CD14-positive monocyte (primary cell): ENCODE measurements around the gene PIEZO1. TPM values are rescaled to one million over a fixed set of nuclear protein-coding genes. Genes with fewer than 3 reads are reported as not detected.

Source experiments
- DNase-seq, 3 donors: peaks; one replicate each; pipeline ENCODE4 v3.0.0-alpha.2; 2011 to 2022
- H2AFZ ChIP-seq: 2 replicates; pipeline ENCODE4 v1.6.0; 2012; ENCODE audit warnings: mild to moderate bottlenecking, low read depth, low read length, inconsistent platforms; ENCODE audit not compliant: insufficient read depth, poor library complexity, severe bottlenecking
- H3K27ac ChIP-seq, 2 donors: 1 replicate in 1 of 2; 2 replicates in 1 of 2; pipeline ENCODE4 v1.5.1; 2012 to 2013; ENCODE audit warnings: low read length in 2 of 2, control low read depth in 1 of 2, inconsistent platforms in 1 of 2, low read depth in 1 of 2, mild to moderate bottlenecking in 1 of 2
- H3K27me3 ChIP-seq, 2 donors: one replicate each; pipeline versions ENCODE4 v1.6.0 to v1.6.1; 2011 to 2013; ENCODE audit warnings: low read length in 2 of 2; ENCODE audit not compliant: control insufficient read depth in 2 of 2, insufficient read depth in 2 of 2
- H3K36me3 ChIP-seq, 2 donors: replicated peaks in 1 of 2; 1 replicate in 1 of 2; 2 replicates in 1 of 2; pipeline versions ENCODE4 v1.5.1 to v1.6.1; 2012 to 2013; ENCODE audit warnings: low read length in 2 of 2, control low read depth in 1 of 2, inconsistent platforms in 1 of 2, mild to moderate bottlenecking in 1 of 2; ENCODE audit not compliant: insufficient read depth in 2 of 2, control insufficient read depth in 1 of 2
- H3K4me1 ChIP-seq, 2 donors: 1 replicate in 1 of 2; 2 replicates in 1 of 2; pipeline versions ENCODE4 v1.5.1 to v1.6.1; 2012 to 2013; ENCODE audit warnings: low read length in 2 of 2, control low read depth in 1 of 2, inconsistent platforms in 1 of 2, mild to moderate bottlenecking in 1 of 2, moderate library complexity in 1 of 2; ENCODE audit not compliant: insufficient read depth in 2 of 2, control insufficient read depth in 1 of 2
- H3K4me2 ChIP-seq: replicated peaks from 2 replicates; pipeline ENCODE3; 2012; ENCODE audit warnings: low read length, moderate library complexity, mild to moderate bottlenecking; ENCODE audit not compliant: poor library complexity, severe bottlenecking; ENCODE audit errors: extremely low read depth
- H3K4me3 ChIP-seq, 3 experiments: fragments of 200-600 bp in 1 of 3; sonication (generic) in 1 of 3; replicated peaks in 1 of 3; 1 replicate in 2 of 3; 2 replicates in 1 of 3; pipeline ENCODE4 v1.5.1; 2011 to 2013; ENCODE audit warnings: low read length in 3 of 3, mild to moderate bottlenecking in 3 of 3, control low read depth in 2 of 3, low read depth in 2 of 3, inconsistent platforms in 1 of 3, moderate library complexity in 1 of 3
- H3K79me2 ChIP-seq: 2 replicates; pipeline ENCODE4 v1.6.0; 2012; ENCODE audit warnings: mild to moderate bottlenecking, control low read depth, inconsistent platforms, low read length, moderate library complexity; ENCODE audit not compliant: insufficient read depth
- H3K9ac ChIP-seq: 2 replicates; pipeline ENCODE4 v1.6.0; 2017; ENCODE audit warnings: low read length, mild to moderate bottlenecking; ENCODE audit not compliant: insufficient read depth, poor library complexity, severe bottlenecking
- H3K9me3 ChIP-seq, 2 donors: replicated peaks in 1 of 2; 1 replicate in 1 of 2; 2 replicates in 1 of 2; pipeline versions ENCODE4 v1.5.1 to v1.6.1; 2012 to 2013; ENCODE audit warnings: low read length in 2 of 2, control low read depth in 1 of 2; ENCODE audit not compliant: control insufficient read depth in 1 of 2, insufficient read depth in 1 of 2
- H4K20me1 ChIP-seq: 2 replicates; pipeline ENCODE4 v1.6.0; 2012; ENCODE audit warnings: mild to moderate bottlenecking, low read length, control low read depth, moderate library complexity; ENCODE audit not compliant: insufficient read depth
- H3K27ac Mint-ChIP-seq, 7 donors: one replicate each; pipeline ENCODE4 v1.8.0; 2020; ENCODE audit warnings: mild to moderate bottlenecking in 7 of 7, mixed read lengths in 7 of 7, moderate library complexity in 6 of 7, inconsistent platforms in 2 of 7
- H3K27me3 Mint-ChIP-seq, 3 donors: one replicate each; pipeline ENCODE4 v1.8.0; 2021 to 2022; ENCODE audit warnings: low read depth in 3 of 3, mild to moderate bottlenecking in 3 of 3, mixed read lengths in 3 of 3, moderate library complexity in 3 of 3, inconsistent platforms in 1 of 3
- H3K36me3 Mint-ChIP-seq, 2 donors: one replicate each; pipeline ENCODE4 v1.8.0; 2020; ENCODE audit warnings: mixed read lengths in 2 of 2, inconsistent platforms in 1 of 2, mild to moderate bottlenecking in 1 of 2
- H3K4me1 Mint-ChIP-seq: one replicate; pipeline ENCODE4 v1.8.0; 2020; ENCODE audit warnings: mild to moderate bottlenecking, mixed read lengths
- H3K4me3 Mint-ChIP-seq, 2 donors: one replicate each; pipeline ENCODE4 v1.8.0; 2020; ENCODE audit warnings: mild to moderate bottlenecking in 2 of 2, mixed read lengths in 2 of 2, moderate library complexity in 1 of 2
- H3K9me3 Mint-ChIP-seq, 7 donors: one replicate each; pipeline ENCODE4 v1.8.0; 2020 to 2022; ENCODE audit warnings: mixed read lengths in 7 of 7, mild to moderate bottlenecking in 6 of 7, moderate library complexity in 6 of 7, inconsistent platforms in 2 of 7
- WGBS: methylation state at CpG from one replicate; pipeline ENCODE4 v1.1.5; 2013; ENCODE audit warnings: missing lambda C conversion rate; ENCODE audit not compliant: insufficient coverage; 5-methylcytosine and 5-hydroxymethylcytosine counted together
- intact Hi-C, 2 donors: fragments of 100-400 bp; cut with micrococcal nuclease; formaldehyde crosslinking; loops; one replicate each; pipeline versions ENCODE4 v1.15.0 to v1.15.1; 2023
- polyA plus RNA-seq, 3 donors: library from polyadenylated mRNA; depleted of rRNA in 1 of 3; unstranded in 2 of 3; stranded (reverse) in 1 of 3; fragments of 300-500 nt in 2 of 3; fragments of >200 nt in 1 of 3; fragmentation: Illumina TruSeq in 2 of 3; gene quantifications; 1 replicate in 2 of 3; 2 replicates in 1 of 3; pipeline ENCODE4 v1.2.3, GENCODE V29; 2012 to 2021
- TF ChIP-seq, protein P1 (sequence below): fragments of 200-600 bp; IDR thresholded peaks from one replicate; pipeline ENCODE4 v1.8.0; 2022; ENCODE audit warnings: antibody characterized with exemption, mild to moderate bottlenecking

Gene PIEZO1
- polyA plus RNA-seq, 3 donors: 10.2 to 405 (median 15.0) TPM

DNA sequence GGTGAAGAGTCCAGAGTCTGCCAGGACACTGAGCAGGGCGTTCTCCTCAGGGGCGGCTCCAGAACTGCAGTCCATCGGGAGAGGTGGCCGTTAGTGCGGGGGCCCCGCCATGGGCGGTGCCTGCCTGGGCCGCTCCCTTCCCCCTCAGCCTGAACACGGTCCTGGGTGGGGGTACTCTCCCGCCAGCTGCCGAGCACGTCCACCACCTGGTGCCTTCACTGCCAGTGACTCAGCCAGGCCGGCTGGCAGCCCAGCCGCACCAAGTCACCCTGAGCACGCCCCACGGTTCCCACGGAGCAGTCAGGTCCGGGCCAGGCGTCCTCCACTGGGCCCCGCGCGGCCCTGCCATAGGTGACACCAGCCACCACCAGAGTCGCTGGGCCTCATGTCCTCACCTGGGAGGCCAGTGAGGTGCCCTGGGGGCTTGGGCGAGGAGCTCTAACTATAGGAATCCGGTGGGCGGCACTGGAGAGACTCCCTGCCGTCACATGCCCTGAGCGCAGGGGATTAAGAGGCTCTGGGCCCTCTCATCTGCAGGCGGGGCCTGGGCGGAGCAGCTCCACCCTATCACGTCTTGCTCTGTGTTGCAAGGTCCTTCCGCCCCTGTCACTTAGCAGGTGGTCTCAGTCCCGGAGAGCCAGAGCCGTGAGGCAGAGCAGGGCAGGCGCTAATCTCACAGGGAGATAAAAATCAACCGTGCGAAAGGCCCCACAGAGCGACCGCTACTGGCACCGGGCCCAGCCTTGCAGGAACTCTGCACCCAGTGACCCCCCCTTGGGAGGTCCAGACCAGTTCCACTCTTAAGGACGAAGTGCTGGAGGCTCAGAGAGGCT lies 14.3 kb downstream of the PIEZO1 start:
- WGBS: 18% methylated on average over 41 of the region's 41 CpGs
- H3K4me3 ChIP-seq: peak overlapping the region in 1 of 3 experiments; percentile 54
- TF ChIP-seq, protein P1, sequence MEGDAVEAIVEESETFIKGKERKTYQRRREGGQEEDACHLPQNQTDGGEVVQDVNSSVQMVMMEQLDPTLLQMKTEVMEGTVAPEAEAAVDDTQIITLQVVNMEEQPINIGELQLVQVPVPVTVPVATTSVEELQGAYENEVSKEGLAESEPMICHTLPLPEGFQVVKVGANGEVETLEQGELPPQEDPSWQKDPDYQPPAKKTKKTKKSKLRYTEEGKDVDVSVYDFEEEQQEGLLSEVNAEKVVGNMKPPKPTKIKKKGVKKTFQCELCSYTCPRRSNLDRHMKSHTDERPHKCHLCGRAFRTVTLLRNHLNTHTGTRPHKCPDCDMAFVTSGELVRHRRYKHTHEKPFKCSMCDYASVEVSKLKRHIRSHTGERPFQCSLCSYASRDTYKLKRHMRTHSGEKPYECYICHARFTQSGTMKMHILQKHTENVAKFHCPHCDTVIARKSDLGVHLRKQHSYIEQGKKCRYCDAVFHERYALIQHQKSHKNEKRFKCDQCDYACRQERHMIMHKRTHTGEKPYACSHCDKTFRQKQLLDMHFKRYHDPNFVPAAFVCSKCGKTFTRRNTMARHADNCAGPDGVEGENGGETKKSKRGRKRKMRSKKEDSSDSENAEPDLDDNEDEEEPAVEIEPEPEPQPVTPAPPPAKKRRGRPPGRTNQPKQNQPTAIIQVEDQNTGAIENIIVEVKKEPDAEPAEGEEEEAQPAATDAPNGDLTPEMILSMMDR: no peak
- H3K27me3 Mint-ChIP-seq: peaks cover 0 to 3% (median 1%) of the 10 kb centered on the region in 3 donors
- H2AFZ ChIP-seq: no peak overlapping the region
- H3K9me3 ChIP-seq: no peaks in the 10 kb centered on the region
- peak overlapping the region; percentile 67 to 83 for H3K4me3 Mint-ChIP-seq
- peak in 2 of 3 donors; percentile 34 to 42 for DNase-seq
- peaks cover 99% of the 10 kb centered on the region for H4K20me1 ChIP-seq
- H3K9ac ChIP-seq: peak overlapping the region; percentile 53
- H3K79me2 ChIP-seq: peaks cover 99% of the 10 kb centered on the region
- H3K4me1 Mint-ChIP-seq: peaks cover 62% of the 10 kb centered on the region
- peak overlapping the region; percentile 53 to 90 (median 75) for H3K27ac Mint-ChIP-seq
- H3K36me3 ChIP-seq: peaks cover 15 to 16% of the 10 kb centered on the region in 2 donors
- no peaks in the 10 kb centered on the region for H3K27me3 ChIP-seq
- peaks cover 43 to 66% of the 10 kb centered on the region in 2 donors for H3K4me1 ChIP-seq
- no peaks in the 10 kb centered on the region for H3K9me3 Mint-ChIP-seq
- peak overlapping the region; percentile 37 to 73 for H3K27ac ChIP-seq
- intact Hi-C loops: no loop called here
- peaks cover 10 to 20% of the 10 kb centered on the region in 2 donors for H3K36me3 Mint-ChIP-seq
- peak overlapping the region; percentile 58 for H3K4me2 ChIP-seq

DNA sequence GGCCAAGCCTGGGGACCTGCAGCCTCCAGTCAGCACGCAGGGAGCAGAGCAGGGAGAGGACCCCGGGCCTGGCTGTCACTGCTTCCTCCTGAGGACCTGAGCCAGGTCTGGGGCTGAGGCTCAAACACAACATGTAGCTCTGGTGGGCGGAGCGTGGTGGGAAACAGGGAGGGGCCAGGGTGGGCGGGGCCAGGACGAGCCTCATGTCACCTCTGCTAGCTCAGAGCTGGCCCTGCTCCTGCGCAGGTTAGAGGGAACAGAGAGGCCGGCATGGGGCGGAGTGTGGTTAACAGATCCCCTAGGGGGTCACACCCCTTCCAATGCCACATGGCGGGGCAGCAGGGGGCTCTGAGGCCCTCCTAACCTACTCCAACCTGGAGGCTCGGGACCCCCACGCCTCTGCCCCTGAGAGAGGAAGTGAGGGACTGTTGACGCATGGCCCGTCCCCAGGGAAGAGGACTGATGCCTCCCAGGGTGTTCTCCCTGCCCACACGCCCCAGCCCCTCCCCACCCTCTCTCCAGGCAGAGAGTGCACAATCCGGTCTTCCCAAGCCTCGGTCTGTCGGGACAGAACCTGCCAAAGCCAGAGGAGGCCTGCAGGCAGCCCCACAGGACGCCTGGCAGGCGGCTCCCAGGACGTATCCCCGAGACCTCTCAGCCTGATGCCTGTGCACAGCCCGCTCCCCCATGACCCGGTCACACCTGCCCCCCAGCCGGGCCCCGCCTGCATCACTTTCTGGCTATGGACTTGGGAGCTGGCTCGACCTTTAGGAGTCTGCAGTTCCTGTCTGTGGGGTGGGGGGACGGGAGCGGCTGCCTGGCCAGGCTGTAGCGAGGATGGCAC lies 15.2 kb downstream of the PIEZO1 start:
- H3K27me3 Mint-ChIP-seq: peaks cover 0 to 3% (median 1%) of the 10 kb centered on the region in 3 donors
- WGBS: 68% methylated on average over 20 of the region's 30 CpGs
- DNase-seq: no peak
- peak overlapping the region in 1 of 2 donors; percentile 73 for H3K27ac ChIP-seq
- H3K9ac ChIP-seq: no peak overlapping the region
- H2AFZ ChIP-seq: no peak overlapping the region
- H3K4me3 Mint-ChIP-seq: no peak overlapping the region
- H3K79me2 ChIP-seq: peaks cover 99% of the 10 kb centered on the region
- H3K4me2 ChIP-seq: no peak overlapping the region
- no peaks in the 10 kb centered on the region for H3K27me3 ChIP-seq
- peaks cover 60% of the 10 kb centered on the region for H3K4me1 Mint-ChIP-seq
- no peaks in the 10 kb centered on the region for H3K9me3 Mint-ChIP-seq
- intact Hi-C loops: no loop called here
- H3K9me3 ChIP-seq: no peaks in the 10 kb centered on the region
- H4K20me1 ChIP-seq: peaks cover 99% of the 10 kb centered on the region
- peaks cover 16% of the 10 kb centered on the region in 2 donors for H3K36me3 ChIP-seq
- H3K27ac Mint-ChIP-seq: peak overlapping the region in 6 of 7 donors; percentile 19 to 68 (median 48)
- H3K4me3 ChIP-seq: no peak overlapping the region
- TF ChIP-seq, protein P1: no peak
- peaks cover 40 to 61% of the 10 kb centered on the region in 2 donors for H3K4me1 ChIP-seq
- peaks cover 8 to 23% of the 10 kb centered on the region in 2 donors for H3K36me3 Mint-ChIP-seq
